A549 (cell line): ENCODE results near the gene TYRP1. TPM values are rescaled to one million over a fixed set of nuclear protein-coding genes. Genes with fewer than 3 reads are reported as not detected.

Source experiments
- ATAC-seq, 2 experiments: fragments of 200-7000 bp in 1 of 2; fragments of >200 bp in 1 of 2; cut with Nextera tagmentation in 1 of 2; cut with Tn5 transposase in 1 of 2; 3 replicates each; pipeline versions ENCODE4 v1.8.0 to v1.9.1; 2018 to 2020; ENCODE audit warnings: mild to moderate bottlenecking in 1 of 2, moderate library complexity in 1 of 2
- CTCF ChIA-PET: fragments of 300-600 bp; sonication (Branson Sonifier 250); formaldehyde crosslinking; extraction: SDS; loops from one replicate; lab custom pipeline; 2021; ENCODE audit warnings: antibody characterized with exemption, inconsistent platforms; lab: Yijun Ruan, JAX
- POLR2A ChIA-PET: fragments of 350-600 bp; formaldehyde crosslinking; extraction: SDS; loops from one replicate; lab custom pipeline; 2021; ENCODE audit warnings: antibody characterized with exemption, inconsistent platforms; lab: Yijun Ruan, JAX
- DNase-seq, 2 experiments: peaks; one replicate each; pipeline versions ENCODE4 v3.0.0 to v3.0.0-alpha.2; 2011 to 2016; ENCODE audit warnings: low read depth in 1 of 2, low spot score in 1 of 2
- FAIRE-seq: peaks from 2 replicates; lab custom pipeline; 2011; peaks lifted over from hg19 to GRCh38; lab: Jason Lieb, UNC
- H3K27ac ChIP-seq, 2 experiments: fragments of >200 bp; sonication (Bioruptor Twin); formaldehyde crosslinking; 3 replicates each; pipeline ENCODE4 v1.5.1; 2016 to 2017
- H3K4me1 ChIP-seq: fragments of >200 bp; sonication (Bioruptor Twin); formaldehyde crosslinking; 3 replicates; pipeline ENCODE4 v1.6.1; 2016
- H3K4me2 ChIP-seq: fragments of >200 bp; sonication (Bioruptor Twin); formaldehyde crosslinking; 3 replicates; pipeline ENCODE4 v1.6.1; 2016
- H3K4me3 ChIP-seq: fragments of >200 bp; sonication (Bioruptor Twin); formaldehyde crosslinking; 3 replicates; pipeline ENCODE4 v1.5.1; 2016
- H3K9me3 ChIP-seq: fragments of >200 bp; sonication (Bioruptor Twin); formaldehyde crosslinking; 3 replicates; pipeline ENCODE4 v1.6.1; 2016
- CBX2 ChIP-seq: fragments of 200-600 bp; sonication (generic); IDR thresholded peaks from 2 replicates; pipeline ENCODE4 v1.6.1; 2016; ENCODE audit warnings: low read depth, mild to moderate bottlenecking, borderline replicate concordance
- CEBPB ChIP-seq, 2 experiments: fragments of >200 bp in 1 of 2; sonication (Bioruptor Twin) in 1 of 2; formaldehyde crosslinking in 1 of 2; IDR thresholded peaks; 2 replicates each; pipeline ENCODE4 v1.6.1; 2012 to 2016
- CHD4 ChIP-seq: fragments of 200-600 bp; sonication (generic); IDR thresholded peaks from 2 replicates; pipeline ENCODE4 v1.6.1; 2016; ENCODE audit warnings: antibody characterized with exemption, mild to moderate bottlenecking, borderline replicate concordance
- ESRRA ChIP-seq: fragments of 150-350 bp; IDR thresholded peaks from 2 replicates; pipeline ENCODE4 v1.6.1; 2014; ENCODE audit warnings: mild to moderate bottlenecking, low read length, borderline replicate concordance
- FOXS1 ChIP-seq: fragments of 250-450 bp; sonication (Bioruptor Pico); IDR thresholded peaks from 2 replicates; pipeline ENCODE4 v1.5.0; 2020; ENCODE audit warnings: mild to moderate bottlenecking, moderate library complexity
- HOXB13 ChIP-seq: fragments of 250-450 bp; sonication (Bioruptor Pico); IDR thresholded peaks from 2 replicates; pipeline ENCODE4 v1.5.0; 2020; ENCODE audit warnings: low read depth, mild to moderate bottlenecking, moderate library complexity
- HOXB5 ChIP-seq: fragments of 250-450 bp; sonication (Bioruptor Pico); IDR thresholded peaks from 2 replicates; pipeline ENCODE4 v1.5.0; 2020; ENCODE audit warnings: mild to moderate bottlenecking, moderate library complexity
- KDM5A ChIP-seq: fragments of 200-600 bp; sonication (generic); IDR thresholded peaks from 2 replicates; pipeline ENCODE4 v1.6.1; 2016; ENCODE audit warnings: antibody characterized with exemption, mild to moderate bottlenecking
- MAFK ChIP-seq: fragments of 450-650 bp; IDR thresholded peaks from 2 replicates; pipeline ENCODE4 v1.6.1; 2014; ENCODE audit not compliant: partially characterized antibody
- NFE2L2 ChIP-seq: fragments of 150-350 bp; conservative IDR thresholded peaks from 2 replicates; pipeline ENCODE4 v1.6.1; 2014; ENCODE audit warnings: low read length
- PHF8 ChIP-seq: fragments of 200-600 bp; sonication (generic); IDR thresholded peaks from 2 replicates; pipeline ENCODE4 v1.6.1; 2016; ENCODE audit warnings: low read depth, mild to moderate bottlenecking, antibody characterized with exemption, moderate library complexity, borderline replicate concordance
- POLR2AphosphoS2 ChIP-seq: conservative IDR thresholded peaks from 2 replicates; pipeline ENCODE4 v1.6.1; 2012; ENCODE audit warnings: low read length, improper control_type of control experiment, inconsistent platforms
- RAD21 ChIP-seq, 2 experiments: fragments of >200 bp in 1 of 2; sonication (Bioruptor Twin) in 1 of 2; formaldehyde crosslinking in 1 of 2; IDR thresholded peaks in 1 of 2; conservative IDR thresholded peaks in 1 of 2; 2 replicates in 1 of 2; 3 replicates in 1 of 2; pipeline ENCODE4 v1.6.1; 2012 to 2018; ENCODE audit warnings: inconsistent platforms in 1 of 2
- RARB ChIP-seq: fragments of 250-450 bp; sonication (Bioruptor Pico); IDR thresholded peaks from 2 replicates; pipeline ENCODE4 v1.8.0; 2021; ENCODE audit warnings: mild to moderate bottlenecking, moderate library complexity
- RCOR1 ChIP-seq: fragments of 150-350 bp; IDR thresholded peaks from 2 replicates; pipeline ENCODE4 v1.6.1; 2014; ENCODE audit warnings: antibody characterized with exemption, low read length, low read depth
- RNF2 ChIP-seq: fragments of 200-600 bp; sonication (generic); IDR thresholded peaks from 2 replicates; pipeline ENCODE4 v1.6.1; 2016; ENCODE audit warnings: low read depth, mild to moderate bottlenecking, antibody characterized with exemption, moderate library complexity, borderline replicate concordance
- SMC3 ChIP-seq: fragments of >200 bp; sonication (Bioruptor Twin); formaldehyde crosslinking; IDR thresholded peaks from 3 replicates; pipeline ENCODE4 v1.6.1; 2018; ENCODE audit warnings: inconsistent platforms
- SREBF2 ChIP-seq: fragments of 450-650 bp; IDR thresholded peaks from 2 replicates; pipeline ENCODE4 v1.6.1; 2014; ENCODE audit warnings: mild to moderate bottlenecking, moderate library complexity
- TFCP2L1 ChIP-seq: fragments of 250-450 bp; sonication (Bioruptor Pico); IDR thresholded peaks from 2 replicates; pipeline ENCODE4 v1.5.0; 2021; ENCODE audit warnings: mild to moderate bottlenecking
- TP53 ChIP-seq: fragments of 250-450 bp; sonication (Bioruptor Pico); IDR thresholded peaks from 2 replicates; pipeline ENCODE4 v1.5.0; 2021; ENCODE audit warnings: mild to moderate bottlenecking, moderate library complexity
- ZFP36 ChIP-seq: fragments of 450-650 bp; IDR thresholded peaks from 2 replicates; pipeline ENCODE4 v1.6.1; 2014; ENCODE audit warnings: borderline replicate concordance; ENCODE audit not compliant: partially characterized antibody
- ZNF302 ChIP-seq: fragments of 250-450 bp; sonication (Bioruptor Pico); IDR thresholded peaks from 2 replicates; pipeline ENCODE4 v1.9.0; 2021; ENCODE audit warnings: inconsistent platforms, mild to moderate bottlenecking, moderate library complexity
- ZSCAN20 ChIP-seq: fragments of 250-450 bp; sonication (Bioruptor Pico); IDR thresholded peaks from 2 replicates; pipeline ENCODE4 v1.8.0; 2022; ENCODE audit warnings: mild to moderate bottlenecking, moderate library complexity
- WGBS: methylation state at CpG from one replicate; pipeline ENCODE4 v1.1.6; 2017; ENCODE audit errors: missing lambda C conversion rate; 5-methylcytosine and 5-hydroxymethylcytosine counted together
- polyA plus RNA-seq, 4 experiments: library from polyadenylated mRNA; depleted of rRNA in 3 of 4; stranded (reverse); fragments of >200 nt; fragmentation: RNase III in 1 of 4; extraction: RNeasy Plus Mini Kit Qiagen cat#74134 plus additional on column Dnase treatment in 1 of 4; gene quantifications; 2 replicates in 3 of 4; 3 replicates in 1 of 4; pipeline ENCODE4 v1.2.3, GENCODE V29; 2011 to 2017
- TF ChIP-seq, protein P1 (sequence below): fragments of 150-350 bp; IDR thresholded peaks from 2 replicates; pipeline ENCODE4 v1.6.1; 2014; ENCODE audit warnings: low read depth, mild to moderate bottlenecking, low read length
- TF ChIP-seq, protein P2 (sequence below): fragments of 250-450 bp; sonication (Bioruptor Pico); IDR thresholded peaks from 2 replicates; pipeline ENCODE4 v1.5.0; 2020; ENCODE audit warnings: low read depth, mild to moderate bottlenecking, moderate library complexity
- TF ChIP-seq, protein P3 (sequence below): IDR thresholded peaks from 2 replicates; pipeline ENCODE4 v1.6.1; 2012
- TF ChIP-seq, protein P4 (sequence below): fragments of >200 bp; sonication (Bioruptor Twin); formaldehyde crosslinking; IDR thresholded peaks from 3 replicates; pipeline ENCODE4 v1.6.1; 2016
- TF ChIP-seq, protein P5 (sequence below): IDR thresholded peaks from 2 replicates; pipeline ENCODE4 v1.6.1; 2012

TYRP1 gene
- polyA plus RNA-seq, 2 of the 4 experiments (the other 2 are of a cell fraction), result 0.12 TPM

DNA sequence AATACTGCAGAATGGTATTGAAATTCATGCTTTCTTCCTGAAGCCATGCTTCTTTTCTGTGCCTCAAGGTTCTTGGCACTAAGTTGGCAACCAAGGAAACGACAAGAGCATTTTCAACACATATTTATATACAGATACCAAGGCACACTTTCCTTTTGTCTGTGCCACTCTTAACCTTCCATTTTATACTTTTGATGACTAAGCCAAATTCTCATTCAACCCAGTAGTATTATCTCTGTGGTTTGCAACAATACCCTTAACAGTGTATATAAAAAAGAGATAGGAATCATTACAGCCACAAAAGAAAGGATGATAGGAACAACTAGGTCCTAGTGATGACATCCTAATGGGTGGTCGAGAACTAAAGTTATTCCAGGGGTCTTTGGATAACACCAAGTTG, 36.0 kb upstream of the TYRP1 start:
- ChIA-PET CTCF (no interaction called here), POLR2A (no interaction called here)
- H3K4me1 ChIP-seq, result no peaks in the 10 kb centered on the region
- H3K27ac ChIP-seq, result no peak overlapping the region
- no peak for TF ChIP-seq RCOR1
- TF ChIP-seq MAFK, result peak; percentile 72
- ATAC-seq (no peak), FAIRE-seq (no peak), DNase-seq (no peak)
- no peak overlapping the region for H3K4me2 ChIP-seq
- 11% methylated on average over 2 of the region's 2 CpGs for WGBS
- H3K9me3 ChIP-seq, result no peaks in the 10 kb centered on the region
- H3K4me3 ChIP-seq, result no peak overlapping the region

DNA sequence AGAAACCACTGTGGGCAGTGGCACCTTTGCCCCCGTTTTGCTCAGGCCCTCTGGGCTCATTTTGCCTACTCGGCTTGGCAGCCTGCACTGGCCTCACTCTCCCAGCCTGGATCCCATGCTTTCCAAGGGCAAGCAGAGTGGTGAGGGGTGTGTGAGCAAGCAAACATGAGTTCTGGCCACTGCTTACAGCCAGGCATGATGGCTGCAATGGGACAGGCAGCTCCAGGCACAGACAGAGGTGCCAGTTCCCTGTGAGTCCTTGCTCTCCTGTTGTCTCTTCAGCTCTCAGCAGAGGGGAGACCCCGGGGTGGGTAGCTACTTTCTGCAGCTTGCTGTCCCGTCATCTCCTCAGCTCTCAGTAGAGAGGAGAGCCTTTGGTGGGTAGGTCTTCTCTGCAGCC, 35.2 kb upstream of the TYRP1 start:
- H3K4me1 ChIP-seq, result no peaks in the 10 kb centered on the region
- no peaks in the 10 kb centered on the region for H3K9me3 ChIP-seq
- POLR2A ChIA-PET, result no interaction called here
- no peak overlapping the region for H3K4me3 ChIP-seq
- H3K4me2 ChIP-seq, result no peak overlapping the region
- H3K27ac ChIP-seq, result no peak overlapping the region
- CTCF ChIA-PET, result interaction anchor here (0.7 to 0.9 kb wide), 2 partner anchors 18 to 28 kb away, joined by 4 to 5 read pairs; no protein-coding TSS in a partner anchor
- ATAC-seq (no peak), FAIRE-seq (no peak), DNase-seq (no peak)
- WGBS, result 32% methylated on average over 4 of the region's 4 CpGs
- no peak for TF ChIP-seq FOXS1 (CRISPR knock-in tag)
- no peak for TF ChIP-seq SREBF2
- no peak for TF ChIP-seq POLR2AphosphoS2
- TF ChIP-seq NFE2L2, result no peak
- TF ChIP-seq, protein P1, sequence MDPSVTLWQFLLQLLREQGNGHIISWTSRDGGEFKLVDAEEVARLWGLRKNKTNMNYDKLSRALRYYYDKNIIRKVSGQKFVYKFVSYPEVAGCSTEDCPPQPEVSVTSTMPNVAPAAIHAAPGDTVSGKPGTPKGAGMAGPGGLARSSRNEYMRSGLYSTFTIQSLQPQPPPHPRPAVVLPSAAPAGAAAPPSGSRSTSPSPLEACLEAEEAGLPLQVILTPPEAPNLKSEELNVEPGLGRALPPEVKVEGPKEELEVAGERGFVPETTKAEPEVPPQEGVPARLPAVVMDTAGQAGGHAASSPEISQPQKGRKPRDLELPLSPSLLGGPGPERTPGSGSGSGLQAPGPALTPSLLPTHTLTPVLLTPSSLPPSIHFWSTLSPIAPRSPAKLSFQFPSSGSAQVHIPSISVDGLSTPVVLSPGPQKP, result no peak
- TF ChIP-seq PHF8, result no peak
- no peak for TF ChIP-seq RCOR1
- no peak for TF ChIP-seq RAD21 (conservative IDR thresholded peaks at IDR 0.05 in 1 of 2, IDR thresholded peaks at IDR 0.05 in 1 of 2)
- TF ChIP-seq ESRRA, result no peak
- TF ChIP-seq KDM5A, result no peak
- no peak for TF ChIP-seq TP53 (CRISPR knock-in tag)
- no peak for TF ChIP-seq CHD4
- TF ChIP-seq, protein P2, sequence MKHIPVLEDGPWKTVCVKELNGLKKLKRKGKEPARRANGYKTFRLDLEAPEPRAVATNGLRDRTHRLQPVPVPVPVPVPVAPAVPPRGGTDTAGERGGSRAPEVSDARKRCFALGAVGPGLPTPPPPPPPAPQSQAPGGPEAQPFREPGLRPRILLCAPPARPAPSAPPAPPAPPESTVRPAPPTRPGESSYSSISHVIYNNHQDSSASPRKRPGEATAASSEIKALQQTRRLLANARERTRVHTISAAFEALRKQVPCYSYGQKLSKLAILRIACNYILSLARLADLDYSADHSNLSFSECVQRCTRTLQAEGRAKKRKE (CRISPR knock-in tag), result no peak
- TF ChIP-seq, protein P3, sequence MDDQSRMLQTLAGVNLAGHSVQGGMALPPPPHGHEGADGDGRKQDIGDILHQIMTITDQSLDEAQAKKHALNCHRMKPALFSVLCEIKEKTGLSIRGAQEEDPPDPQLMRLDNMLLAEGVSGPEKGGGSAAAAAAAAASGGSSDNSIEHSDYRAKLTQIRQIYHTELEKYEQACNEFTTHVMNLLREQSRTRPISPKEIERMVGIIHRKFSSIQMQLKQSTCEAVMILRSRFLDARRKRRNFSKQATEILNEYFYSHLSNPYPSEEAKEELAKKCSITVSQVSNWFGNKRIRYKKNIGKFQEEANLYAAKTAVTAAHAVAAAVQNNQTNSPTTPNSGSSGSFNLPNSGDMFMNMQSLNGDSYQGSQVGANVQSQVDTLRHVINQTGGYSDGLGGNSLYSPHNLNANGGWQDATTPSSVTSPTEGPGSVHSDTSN, result no peak

DNA sequence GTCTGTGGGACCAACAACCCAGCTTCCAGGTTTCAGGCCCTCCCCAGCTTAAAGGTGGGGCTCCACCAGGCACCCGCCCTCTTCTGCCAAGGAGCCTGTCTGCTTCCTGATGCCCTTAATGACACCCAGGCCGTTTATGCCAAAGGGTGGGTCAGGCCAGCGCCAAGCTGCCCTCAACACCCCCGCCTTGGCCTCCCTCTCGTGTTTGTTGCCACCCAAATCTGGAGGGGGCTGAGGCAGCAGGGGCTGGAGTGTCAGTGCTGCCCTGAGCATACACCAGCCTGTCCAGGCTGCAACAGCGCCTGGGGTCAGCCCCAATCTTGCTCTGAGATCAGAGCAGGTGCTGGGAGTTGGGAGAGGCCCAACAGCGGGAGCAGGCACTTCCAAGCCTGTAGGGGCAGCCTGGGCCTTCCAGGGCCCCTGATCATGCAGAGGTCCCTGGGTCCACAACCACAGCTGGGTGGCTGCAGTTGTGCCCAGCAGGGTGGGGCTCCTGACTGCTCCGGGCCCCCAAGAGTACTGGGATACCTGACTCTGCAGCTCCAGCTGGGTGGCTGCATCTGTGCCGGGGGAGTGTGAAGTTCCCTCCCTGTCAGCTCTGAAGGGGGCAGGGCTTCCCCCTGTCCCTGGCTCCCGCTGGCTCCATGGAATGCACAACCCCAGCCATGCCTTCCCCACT, 34.5 kb upstream of the TYRP1 start:
- Histone ChIP-seq H3K9me3 (no peaks in the 10 kb centered on the region), H3K4me3 (no peak overlapping the region), H3K4me1 (no peaks in the 10 kb centered on the region), H3K4me2 (no peak overlapping the region), H3K27ac (no peak overlapping the region)
- ATAC-seq, result no peak
- no peak for FAIRE-seq
- WGBS, result 34% methylated on average over 6 of the region's 10 CpGs
- DNase-seq, result no peak
- CTCF ChIA-PET, result interaction anchor here (0.7 to 0.9 kb wide), 2 partner anchors 18 to 28 kb away, joined by 4 to 5 read pairs; no protein-coding TSS in a partner anchor
- POLR2A ChIA-PET, result no interaction called here
- TF ChIP-seq TFCP2L1 (no peak), CHD4 (no peak), HOXB13 (no peak), FOXS1 (CRISPR knock-in tag) (no peak), RNF2 (no peak), ZNF302 (CRISPR knock-in tag) (no peak), HOXB5 (CRISPR knock-in tag) (no peak), SMC3 (no peak), CBX2 (no peak), ZSCAN20 (no peak), CEBPB (IDR thresholded peaks at IDR 0.05) (no peak), ZFP36 (no peak), RARB (no peak)
- TF ChIP-seq, protein P4, sequence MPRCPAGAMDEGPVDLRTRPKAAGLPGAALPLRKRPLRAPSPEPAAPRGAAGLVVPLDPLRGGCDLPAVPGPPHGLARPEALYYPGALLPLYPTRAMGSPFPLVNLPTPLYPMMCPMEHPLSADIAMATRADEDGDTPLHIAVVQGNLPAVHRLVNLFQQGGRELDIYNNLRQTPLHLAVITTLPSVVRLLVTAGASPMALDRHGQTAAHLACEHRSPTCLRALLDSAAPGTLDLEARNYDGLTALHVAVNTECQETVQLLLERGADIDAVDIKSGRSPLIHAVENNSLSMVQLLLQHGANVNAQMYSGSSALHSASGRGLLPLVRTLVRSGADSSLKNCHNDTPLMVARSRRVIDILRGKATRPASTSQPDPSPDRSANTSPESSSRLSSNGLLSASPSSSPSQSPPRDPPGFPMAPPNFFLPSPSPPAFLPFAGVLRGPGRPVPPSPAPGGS, result no peak
- TF ChIP-seq, protein P5, sequence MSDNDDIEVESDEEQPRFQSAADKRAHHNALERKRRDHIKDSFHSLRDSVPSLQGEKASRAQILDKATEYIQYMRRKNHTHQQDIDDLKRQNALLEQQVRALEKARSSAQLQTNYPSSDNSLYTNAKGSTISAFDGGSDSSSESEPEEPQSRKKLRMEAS, result no peak
- TF ChIP-seq, protein P2 (CRISPR knock-in tag), result no peak
- TF ChIP-seq, protein P3, result no peak
